A549 (cell line): ENCODE results near the gene MCM6.

ENCODE experiments used
- CEBPB ChIP-seq, 2 experiments: fragments of >200 bp in 1 of 2; sonication (Bioruptor Twin) in 1 of 2; formaldehyde crosslinking in 1 of 2; IDR thresholded peaks; 2 replicates each; pipeline ENCODE4 v1.6.1; 2012 to 2016
- CTCF ChIP-seq: fragments of >200 bp; sonication (Bioruptor Twin); formaldehyde crosslinking; IDR thresholded peaks from 3 replicates; pipeline ENCODE4 v1.5.1; 2016
- HEYL ChIP-seq: fragments of 250-450 bp; sonication (Bioruptor Pico); IDR thresholded peaks from 2 replicates; pipeline ENCODE4 v1.8.0; 2021; ENCODE audit warnings: mild to moderate bottlenecking, moderate library complexity
- RCOR1 ChIP-seq: fragments of 150-350 bp; IDR thresholded peaks from 2 replicates; pipeline ENCODE4 v1.6.1; 2014; ENCODE audit warnings: antibody characterized with exemption, low read length, low read depth

GRCh38 chr2:135800513-135801460 is 75.5 kb downstream of the MCM6 start:
- TF ChIP-seq CEBPB (IDR thresholded peaks at IDR 0.05) (no peak), RCOR1 (no peak), HEYL (CRISPR knock-in tag) (no peak), CTCF (no peak)
